Retinal pigment epithelial cell (primary cell): ENCODE data around the gene DCP2.
A peak's percentile ranks its signal among the peaks of the same experiment; 100 is the strongest.

Experiments used
- DNase-seq: peaks from one replicate; pipeline ENCODE4 v3.0.0-alpha.2; 2010; ENCODE audit warnings: low read depth
- H3K4me3 ChIP-seq: 2 replicates; pipeline ENCODE4 v1.5.1; 2011; ENCODE audit warnings: mild to moderate bottlenecking, low read length, control low read depth, moderate library complexity
- CTCF ChIP-seq: conservative IDR thresholded peaks from 2 replicates; pipeline ENCODE4 v1.5.1; 2011; ENCODE audit warnings: low read depth, low read length, control low read depth, inconsistent platforms

Gene DCP2

DNA sequence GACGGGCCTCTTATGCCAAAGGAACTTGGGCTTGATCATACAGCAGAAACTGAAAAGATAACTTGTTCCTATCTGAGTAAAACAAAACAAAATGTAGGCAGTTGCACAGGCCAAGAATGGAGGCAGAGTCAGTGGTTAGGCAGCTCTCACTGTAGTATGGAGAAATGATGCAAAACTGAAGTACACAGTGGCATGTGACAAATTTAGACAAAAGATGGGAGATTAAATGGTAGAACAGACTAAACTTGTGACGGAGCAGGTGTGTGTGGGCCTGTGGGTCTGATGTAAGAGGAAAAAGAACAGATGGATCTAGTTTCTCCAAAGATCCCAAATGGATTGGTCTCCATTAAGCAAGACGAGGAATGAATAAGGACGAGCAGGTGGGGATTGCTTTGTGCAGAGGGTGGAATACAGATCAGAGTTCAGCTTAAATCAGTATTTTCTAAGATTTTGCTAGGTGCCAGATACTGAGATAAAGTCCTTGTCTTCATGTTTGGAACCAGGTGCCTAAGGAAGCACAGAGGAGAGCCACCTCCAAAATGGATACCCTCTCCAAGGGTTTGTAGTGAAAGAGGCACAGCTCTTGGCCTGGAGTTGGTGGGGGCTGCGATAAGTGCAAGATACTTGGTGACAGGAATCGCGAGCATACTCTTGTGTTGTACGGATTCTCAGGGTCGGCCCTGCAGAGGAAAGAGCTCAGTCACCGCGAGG is 722 bp upstream of the DCP2 start:
- H3K4me3 ChIP-seq = peak overlapping the region; percentile 96
- DNase-seq = no peak
- no peak for TF ChIP-seq CTCF

- H3K4me3 ChIP-seq = peak overlapping the region; percentile 96
- no peak for TF ChIP-seq CTCF
- DNase-seq = no peak
These were observed 853 bp downstream of the DCP2 start for GRCh38 chr5:112977440-112977861.

DNA sequence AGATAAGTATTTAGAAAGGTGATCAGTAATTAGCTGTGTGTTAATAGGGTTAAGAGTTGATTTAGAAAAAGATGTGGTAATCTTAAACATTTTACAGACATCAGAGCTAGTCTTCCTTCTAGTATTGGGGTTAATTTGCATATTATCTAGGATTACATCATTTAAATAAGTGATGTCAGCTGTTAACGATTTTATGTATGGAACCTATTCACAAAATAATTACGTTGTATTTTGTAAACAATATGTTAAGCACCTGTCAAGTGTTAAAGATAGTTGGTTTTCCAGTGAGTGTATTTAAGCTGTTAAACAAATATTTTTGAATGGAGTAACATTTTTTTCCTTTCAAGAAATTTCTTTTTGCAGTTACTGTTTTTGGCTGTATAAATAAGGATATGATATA is 2.2 kb downstream of the DCP2 start:
- no peak for DNase-seq

DNA sequence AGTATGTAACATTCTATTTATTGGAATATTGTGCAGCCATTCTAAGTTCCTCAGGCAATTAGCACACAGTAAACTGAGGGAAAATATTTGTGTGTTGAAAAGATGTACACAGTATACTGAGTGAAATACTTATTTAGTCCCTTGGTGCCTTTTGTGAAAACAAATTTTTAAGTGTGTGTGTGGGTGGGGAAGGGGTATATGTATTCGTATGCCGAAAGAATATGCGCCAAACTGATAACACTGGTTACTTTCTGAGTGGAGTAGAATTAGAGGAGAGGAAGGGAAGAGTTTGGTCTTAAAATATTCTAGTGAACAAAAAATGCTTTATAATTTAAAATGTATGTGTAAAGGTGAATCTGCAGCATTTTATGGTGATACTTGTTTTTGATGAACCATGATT is 3.1 kb downstream of the DCP2 start:
- no peak for DNase-seq
- no peak for TF ChIP-seq CTCF
- no peak overlapping the region for H3K4me3 ChIP-seq

More for the DNA sequence above, 2.2 kb downstream of the DCP2 start:
- peak overlapping the region; percentile 96 for H3K4me3 ChIP-seq
- no peak for TF ChIP-seq CTCF

DNA sequence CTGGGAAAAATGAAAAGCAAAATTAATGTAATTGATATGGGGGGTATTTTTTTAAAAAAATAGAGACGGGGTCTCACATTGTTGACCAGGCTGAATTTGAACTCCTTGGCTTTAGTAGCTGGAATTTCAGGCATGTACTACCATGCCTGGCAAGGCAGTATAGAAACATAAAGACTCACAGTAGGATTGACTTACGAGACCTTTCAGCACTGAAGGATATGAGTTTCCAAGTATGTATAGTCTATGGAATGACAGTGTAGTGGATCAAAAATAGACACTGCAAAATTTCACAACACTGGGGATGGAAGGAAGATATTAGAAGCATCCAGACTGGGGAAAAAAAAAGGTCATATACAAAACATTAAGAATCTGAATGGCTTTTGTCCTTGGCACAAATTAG is 6.8 kb downstream of the DCP2 start:
- DNase-seq = no peak
- no peak overlapping the region for H3K4me3 ChIP-seq
- no peak for TF ChIP-seq CTCF

GRCh38 chr5:112986224-112986623 is 9.6 kb downstream of the DCP2 start:
- DNase-seq = no peak
- H3K4me3 ChIP-seq = no peak overlapping the region
- TF ChIP-seq CTCF = no peak
